HCT116 (cell line): ENCODE data around the gene AMD1. TPM values are rescaled to one million over a fixed set of nuclear protein-coding genes. Genes with fewer than 3 reads are reported as not detected.

Experiments
- ATAC-seq: fragments of 200-7000 bp; cut with Tn5 transposase; 2 replicates; pipeline ENCODE4 v1.9.1; 2020; ENCODE audit warnings: mild to moderate bottlenecking, moderate library complexity
- BruUV-seq: library from RNA; stranded (reverse); fragments of 400-500 nt; replicated peaks from 2 replicates; lab custom pipeline; 2021; lab: Mats Ljungman, UMichigan
- CTCF ChIA-PET: fragments of 300-600 bp; sonication (Branson Sonifier 250); formaldehyde crosslinking; loops from one replicate; lab custom pipeline; 2021; ENCODE audit warnings: antibody characterized with exemption; lab: Charles Lee
- POLR2A ChIA-PET: fragments of 300-600, 350-600 bp; sonication (Branson Sonifier 250); formaldehyde crosslinking; loops from one replicate; lab custom pipeline; 2021; ENCODE audit warnings: antibody characterized with exemption; lab: Charles Lee
- RAD21 ChIA-PET, 2 experiments: fragments of 300-600 bp; sonication (Branson Sonifier 250); formaldehyde crosslinking; loops; one replicate each; lab custom pipeline; 2023; ENCODE audit warnings: low total read pairs in 2 of 2; ENCODE audit not compliant: uncharacterized antibody in 2 of 2, unreplicated experiment in 2 of 2, low non-redundant PET in 1 of 2; lab: Charles Lee
- DNase-seq: peaks from one replicate; pipeline ENCODE4 v3.0.0-alpha.2; 2010; ENCODE audit warnings: low read depth, low spot score
- H2AFZ ChIP-seq: fragments of 200-600 bp; shearing (Covaris generic), sonication (generic); 2 replicates; pipeline ENCODE4 v1.6.1; 2017; ENCODE audit warnings: low read depth, mixed run types, mixed read lengths, antibody characterized with exemption, low read length; ENCODE audit not compliant: poor library complexity, severe bottlenecking
- H3K27ac ChIP-seq: 2 replicates; pipeline ENCODE4 v1.5.1; 2012; ENCODE audit warnings: low read depth, low read length
- H3K27me3 ChIP-seq: fragments of 200-600 bp; sonication (generic); 2 replicates; pipeline ENCODE4 v1.6.1; 2016; ENCODE audit warnings: mixed run types, low read length, mixed read lengths; ENCODE audit not compliant: insufficient read depth
- H3K36me3 ChIP-seq, 2 experiments: fragments of 200-500 bp in 1 of 2; fragments of 200-600 bp in 1 of 2; sonication (Bioruptor generic) in 1 of 2; sonication (generic) in 1 of 2; 2 replicates each; pipeline versions ENCODE4 v1.5.1 to v1.6.1; 2014 to 2016; ENCODE audit warnings: low read length in 2 of 2, inconsistent platforms in 1 of 2, mixed read lengths in 1 of 2, mixed run types in 1 of 2; ENCODE audit not compliant: insufficient read depth in 2 of 2, control insufficient read depth in 1 of 2
- H3K4me1 ChIP-seq, 2 experiments: fragments of 200-600 bp in 1 of 2; sonication (generic) in 1 of 2; 2 replicates each; pipeline versions ENCODE4 v1.5.1 to v1.6.1; 2012 to 2017; ENCODE audit warnings: low read length in 2 of 2, inconsistent platforms in 1 of 2, mild to moderate bottlenecking in 1 of 2, mixed read lengths in 1 of 2, mixed run types in 1 of 2, moderate library complexity in 1 of 2; ENCODE audit not compliant: insufficient read depth in 2 of 2, control insufficient read depth in 1 of 2
- H3K4me2 ChIP-seq: fragments of 200-600 bp; sonication (generic); 2 replicates; pipeline ENCODE4 v1.6.1; 2017; ENCODE audit warnings: mixed run types, low read length, mixed read lengths
- H3K4me3 ChIP-seq, 2 experiments: fragments of 200-600 bp in 1 of 2; sonication (generic) in 1 of 2; replicated peaks in 1 of 2; 2 replicates each; pipeline ENCODE4 v1.5.1; 2011 to 2016; ENCODE audit warnings: low read length in 2 of 2, control low read depth in 1 of 2, low read depth in 1 of 2, mild to moderate bottlenecking in 1 of 2, mixed read lengths in 1 of 2, mixed run types in 1 of 2
- H3K79me2 ChIP-seq: fragments of 200-600 bp; sonication (generic); 2 replicates; pipeline ENCODE4 v1.6.1; 2017; ENCODE audit warnings: mild to moderate bottlenecking, mixed run types, low read length, moderate library complexity, mixed read lengths; ENCODE audit not compliant: insufficient read depth
- H3K9ac ChIP-seq: fragments of 200-600 bp; sonication (generic); 2 replicates; pipeline ENCODE4 v1.6.1; 2016; ENCODE audit warnings: low read length, mixed read lengths
- H3K9me2 ChIP-seq: fragments of 200-600 bp; sonication (generic), shearing (Covaris generic); 2 replicates; pipeline ENCODE4 v1.6.1; 2017; ENCODE audit warnings: mixed run types, mild to moderate bottlenecking, moderate library complexity; ENCODE audit not compliant: insufficient read depth
- H3K9me3 ChIP-seq, 2 experiments: fragments of 200-500 bp in 1 of 2; fragments of 200-600 bp in 1 of 2; sonication (Bioruptor generic) in 1 of 2; sonication (generic) in 1 of 2; 2 replicates each; pipeline ENCODE4 v1.6.1; 2014 to 2017; ENCODE audit warnings: low read length in 2 of 2, mixed read lengths in 2 of 2, inconsistent platforms in 1 of 2, low read depth in 1 of 2, mild to moderate bottlenecking in 1 of 2, mixed run types in 1 of 2, moderate library complexity in 1 of 2; ENCODE audit not compliant: control insufficient read depth in 1 of 2, insufficient read depth in 1 of 2
- H4K20me1 ChIP-seq: fragments of 200-600 bp; sonication (generic), shearing (Covaris generic); 2 replicates; pipeline ENCODE4 v1.6.1; 2017; ENCODE audit warnings: mixed run types, mild to moderate bottlenecking, moderate library complexity; ENCODE audit not compliant: insufficient read depth
- ATF3 ChIP-seq: IDR thresholded peaks from 2 replicates; pipeline ENCODE4 v1.6.1; 2012
- CBX3 ChIP-seq: IDR thresholded peaks from 2 replicates; pipeline ENCODE4 v1.6.1; 2012; ENCODE audit warnings: low read depth
- CTCF ChIP-seq, 3 experiments: fragments of 200-600 bp in 1 of 3; sonication (generic) in 1 of 3; IDR thresholded peaks in 2 of 3; conservative IDR thresholded peaks in 1 of 3; 2 replicates each; pipeline ENCODE4 v1.5.1; 2012 to 2017; ENCODE audit warnings: low read depth in 2 of 3, low read length in 2 of 3, antibody characterized with exemption in 1 of 3, borderline replicate concordance in 1 of 3, control low read depth in 1 of 3, mild to moderate bottlenecking in 1 of 3, mixed read lengths in 1 of 3, mixed run types in 1 of 3, moderate library complexity in 1 of 3; ENCODE audit not compliant: insufficient read depth in 1 of 3
- EGR1 ChIP-seq: IDR thresholded peaks from 2 replicates; pipeline ENCODE4 v1.6.1; 2012; ENCODE audit warnings: low read depth
- ELF1 ChIP-seq: IDR thresholded peaks from 2 replicates; pipeline ENCODE4 v1.6.1; 2012; ENCODE audit warnings: low read depth, borderline replicate concordance
- EZH2 ChIP-seq: fragments of 200-600 bp; sonication (generic); IDR thresholded peaks from 2 replicates; pipeline ENCODE4 v1.6.1; 2017; ENCODE audit warnings: antibody characterized with exemption, mixed run types
- EZH2phosphoT487 ChIP-seq: fragments of 200-600 bp; IDR thresholded peaks from 2 replicates; pipeline ENCODE4 v1.6.1; 2018; ENCODE audit warnings: antibody characterized with exemption, borderline replicate concordance
- FOSL1 ChIP-seq: IDR thresholded peaks from 2 replicates; pipeline ENCODE4 v1.6.1; 2012; ENCODE audit warnings: low read depth
- MAX ChIP-seq: IDR thresholded peaks from 2 replicates; pipeline ENCODE4 v1.6.1; 2012
- POLR2A ChIP-seq: IDR thresholded peaks from 2 replicates; pipeline ENCODE4 v1.7.0; 2011; ENCODE audit warnings: borderline replicate concordance; ENCODE audit not compliant: insufficient read depth, insufficient read length; ENCODE audit errors: extremely low read depth
- POLR2AphosphoS5 ChIP-seq: IDR thresholded peaks from 2 replicates; pipeline ENCODE4 v1.6.1; 2011; ENCODE audit warnings: mild to moderate bottlenecking, low read depth, low read length, moderate library complexity
- RAD21 ChIP-seq: IDR thresholded peaks from 2 replicates; pipeline ENCODE4 v1.6.1; 2012; ENCODE audit warnings: low read depth, mild to moderate bottlenecking
- REST ChIP-seq: IDR thresholded peaks from 2 replicates; pipeline ENCODE4 v1.6.1; 2012; ENCODE audit warnings: low read depth
- SIN3A ChIP-seq: IDR thresholded peaks from 2 replicates; pipeline ENCODE4 v1.6.1; 2012; ENCODE audit warnings: low read depth
- SP1 ChIP-seq: IDR thresholded peaks from 2 replicates; pipeline ENCODE4 v1.6.1; 2012; ENCODE audit warnings: low read depth
- SRF ChIP-seq: IDR thresholded peaks from 2 replicates; pipeline ENCODE4 v1.6.1; 2012; ENCODE audit warnings: low read depth
- TCF7L2 ChIP-seq: IDR thresholded peaks from 2 replicates; pipeline ENCODE4 v1.7.0; 2011; ENCODE audit warnings: borderline replicate concordance, inconsistent platforms; ENCODE audit not compliant: insufficient read depth, insufficient read length; ENCODE audit errors: extremely low read depth
- YY1 ChIP-seq: IDR thresholded peaks from 2 replicates; pipeline ENCODE4 v1.6.1; 2011; ENCODE audit warnings: low read length, low read depth, moderate library complexity, mild to moderate bottlenecking; ENCODE audit not compliant: insufficient replicate concordance; ENCODE audit errors: extremely low read depth
- ZBTB33 ChIP-seq: IDR thresholded peaks from 2 replicates; pipeline ENCODE4 v1.6.1; 2011; ENCODE audit warnings: mild to moderate bottlenecking, low read length, moderate library complexity; ENCODE audit not compliant: insufficient replicate concordance; ENCODE audit errors: extremely low read depth
- ZFX ChIP-seq: fragments of 450-650 bp; IDR thresholded peaks from 2 replicates; pipeline ENCODE4 v1.6.1; 2017
- intact Hi-C: fragments of 100-400 bp; cut with micrococcal nuclease; formaldehyde crosslinking; loops from 2 replicates; pipeline ENCODE4 v1.10.0; 2022
- total RNA-seq: library from RNA; stranded (reverse); gene quantifications from one replicate; pipeline ENCODE4 v1.2.1, GENCODE V29; 2021; ENCODE audit not compliant: unreplicated experiment

Gene AMD1
- total RNA-seq, 1 experiment from 2014 or later: 71.4 TPM

- Histone ChIP-seq H3K9me3 (no peaks in the 10 kb centered on the region), H3K36me3 (peaks cover 0 to 12% of the 10 kb centered on the region in 2 experiments; a peak in 1 of 4 replicates), H3K79me2 (peaks cover 100% of the 10 kb centered on the region), H3K4me1 (peaks cover 6 to 42% of the 10 kb centered on the region in 2 experiments), H4K20me1 (peaks cover 87% of the 10 kb centered on the region)
- RAD21 ChIA-PET: interaction anchor here in 1 of 2 experiments (0.6 kb wide), 1 partner anchor 78 kb away, joined by 3 read pairs; no protein-coding TSS in a partner anchor
- no peak for TF ChIP-seq TCF7L2
- no peak for TF ChIP-seq SRF
- TF ChIP-seq ZBTB33: no peak
- no peak for TF ChIP-seq ZFX
- TF ChIP-seq MAX: no peak
- TF ChIP-seq ELF1: no peak
- TF ChIP-seq CBX3: no peak
- no peak for TF ChIP-seq RAD21
- TF ChIP-seq FOSL1: no peak
- no peak for TF ChIP-seq SP1
- TF ChIP-seq EZH2: no peak
- no peak for TF ChIP-seq EZH2phosphoT487
- TF ChIP-seq ATF3: no peak
- no peak for TF ChIP-seq REST
- no peak for TF ChIP-seq POLR2AphosphoS5
- no peak for TF ChIP-seq EGR1
- no peak for TF ChIP-seq SIN3A
- TF ChIP-seq CTCF (IDR thresholded peaks at IDR 0.05 in 2 of 3, conservative IDR thresholded peaks at IDR 0.05 in 1 of 3; ENCODE audit: borderline replicate concordance in 1 of 3, insufficient read depth in 1 of 3, low read depth in 2 of 3, low read length in 2 of 3): no peak
- TF ChIP-seq YY1: no peak
- no peak for TF ChIP-seq POLR2A
- TF ChIP-seq, all 23 proteins: peak for 0
- Histone ChIP-seq H3K9ac (no peak overlapping the region), H3K4me3 (no peak overlapping the region), H3K27ac (no peak overlapping the region), H3K9me2 (no peaks in the 10 kb centered on the region), H2AFZ (no peak overlapping the region), H3K27me3 (no peaks in the 10 kb centered on the region), H3K4me2 (no peak overlapping the region)
- no TSS peak for BruUV-seq
- no peak for DNase-seq
- no peak for ATAC-seq
- intact Hi-C loops: no loop called here
- CTCF ChIA-PET: no interaction called here
- POLR2A ChIA-PET: interaction anchor here (1.6 kb wide), 1 partner anchor 67 kb away, joined by 4 read pairs; the partner anchor contains the start of gene CDK19
These were observed 7.7 kb downstream of the AMD1 start for GRCh38 chr6:110882274-110882619.
